ENCODE data around the gene FBXW10B.
"Not testable (repeated sequence)": the region's sequence is repeated elsewhere in the genome, so short reads cannot be mapped to it uniquely, and the experiment has no call there.

The FBXW10B gene

DNA sequence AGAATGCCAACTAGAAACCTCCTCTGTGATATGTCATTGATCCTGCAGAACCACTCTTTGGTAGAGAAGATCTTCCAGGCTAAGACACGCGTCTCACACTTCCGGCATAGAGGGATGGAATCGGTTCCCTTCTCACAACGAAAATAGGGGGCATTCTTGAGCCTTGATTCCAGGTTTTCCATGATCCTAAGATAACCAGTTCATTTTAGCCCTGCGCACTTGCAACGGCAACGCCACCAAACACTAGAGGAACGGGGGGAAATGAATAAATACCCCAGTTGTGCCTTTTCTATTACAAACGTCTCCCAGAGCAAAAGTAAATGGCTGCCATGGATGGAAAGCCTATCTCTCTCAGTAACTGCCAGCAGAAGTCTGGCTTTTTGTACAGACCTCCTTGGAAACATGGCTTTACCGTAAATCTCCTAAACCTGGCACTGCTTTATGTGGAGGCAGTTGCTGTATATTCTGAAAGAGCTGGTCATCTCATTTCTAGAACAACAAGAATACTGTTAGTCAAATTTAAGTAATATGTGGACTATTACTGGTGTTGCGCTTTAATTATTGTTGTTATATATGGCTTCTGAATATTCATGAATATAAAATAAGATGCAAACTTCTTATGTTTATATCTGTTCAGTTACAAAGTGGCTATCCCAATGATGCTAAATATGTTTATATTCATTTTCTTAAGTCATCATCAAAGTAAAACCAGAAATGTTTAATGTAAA is at the start of gene FBXW10B:
Gene FBXW10B, minus strand, starts transcription at position 374 of the 728 bp plus-strand sequence. Its CDS starts 192 bp downstream, at position 182.
- not testable (repeated sequence) for DNase-seq

GRCh38 chr17:15663691-15664090 is 44.2 kb upstream of the FBXW10B start:
- no peak for DNase-seq

DNA sequence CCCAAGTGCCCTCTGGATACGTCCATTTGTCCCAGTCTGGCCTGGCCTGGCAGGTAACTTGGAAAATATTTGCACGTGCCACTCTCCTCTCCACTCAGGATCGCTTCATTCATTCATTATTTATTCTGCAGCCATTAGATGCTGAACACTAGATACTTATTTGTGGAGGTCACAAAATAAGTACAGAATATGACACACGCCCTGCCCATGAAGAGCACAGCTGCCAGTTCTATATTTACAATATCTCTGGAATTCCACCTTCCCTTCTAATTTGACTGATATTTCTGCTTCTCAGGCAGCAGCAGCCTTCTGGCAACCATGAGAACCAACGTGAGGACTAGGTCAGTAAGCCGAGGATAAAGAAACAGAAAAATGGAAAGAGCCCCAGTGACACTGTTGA is 43.7 kb upstream of the FBXW10B start:
- DNase-seq: no peak

- no peak for DNase-seq
Observed at GRCh38 chr17:15662681-15663080, 43.2 kb upstream of the FBXW10B start.

- DNase-seq: no peak
Observed at GRCh38 chr17:15660077-15660476, 40.6 kb upstream of the FBXW10B start.

GRCh38 chr17:15659663-15660062 is 40.2 kb upstream of the FBXW10B start:
- no peak for DNase-seq

DNA sequence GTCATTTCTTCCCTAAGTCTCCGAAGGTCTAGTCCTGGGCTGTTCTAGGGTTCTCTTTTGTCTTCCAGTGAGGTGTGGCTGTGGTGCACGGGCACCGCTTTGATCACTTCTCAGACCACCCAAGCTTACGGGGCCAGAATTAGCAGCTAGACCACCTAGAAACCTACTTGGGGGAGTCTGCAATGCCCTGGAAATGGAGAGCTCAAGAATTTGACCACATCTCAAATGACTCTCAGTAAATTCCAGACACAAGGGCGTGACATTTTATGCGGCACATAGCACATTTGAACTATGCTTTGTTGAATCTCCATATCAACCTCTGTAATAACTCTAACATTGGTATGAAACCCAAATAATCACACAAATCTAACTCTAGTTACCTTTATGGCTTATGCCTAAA is 39.7 kb upstream of the FBXW10B start:
- DNase-seq: no peak

GRCh38 chr17:15658296-15658695 is 38.8 kb upstream of the FBXW10B start:
- DNase-seq: no peak

- no peak for DNase-seq
Observed at GRCh38 chr17:15657868-15658267, 38.4 kb upstream of the FBXW10B start.

GRCh38 chr17:15654886-15655561 is 35.5 kb upstream of the FBXW10B start:
- no peak for DNase-seq

DNA sequence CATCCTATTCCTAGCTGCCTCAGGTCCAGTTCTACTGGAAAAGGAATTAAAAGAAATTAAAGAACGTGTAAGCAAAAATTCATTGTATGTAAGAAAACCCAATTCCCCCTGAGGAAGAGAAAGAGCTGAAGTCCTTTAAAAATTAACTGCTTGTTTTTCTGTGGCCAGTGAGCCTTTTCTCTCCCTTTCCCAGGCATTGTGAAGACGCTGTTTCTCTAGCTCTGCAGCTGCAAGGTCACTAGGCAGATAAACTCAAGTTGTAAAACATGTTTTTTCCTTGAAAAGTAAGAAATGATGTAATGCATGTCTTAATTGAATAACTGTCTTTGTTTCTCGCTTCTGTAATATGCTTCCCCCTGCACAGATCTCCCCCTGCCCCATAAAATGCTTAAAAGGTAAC is 34.9 kb upstream of the FBXW10B start:
- not testable (repeated sequence) for DNase-seq

DNA sequence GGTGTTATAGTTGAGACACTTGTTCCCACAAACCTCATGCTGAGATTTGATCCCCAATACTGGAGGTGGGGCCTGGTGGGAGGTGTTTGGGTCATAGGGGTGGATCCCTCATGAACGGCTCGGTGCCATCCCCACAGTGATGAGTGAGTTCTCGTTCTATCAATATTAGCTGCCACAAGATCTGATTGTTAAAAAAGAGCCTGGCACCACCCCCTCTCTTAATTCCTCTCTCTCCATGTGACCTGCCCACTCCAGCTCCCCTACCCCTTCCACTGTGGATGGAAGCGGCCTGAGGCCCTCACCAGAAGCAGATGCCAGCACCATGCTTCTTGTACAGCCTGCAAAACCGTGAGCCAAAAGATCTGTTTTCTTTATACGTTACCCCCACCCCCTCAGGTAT is 33.5 kb upstream of the FBXW10B start:
- DNase-seq: no peak

DNA sequence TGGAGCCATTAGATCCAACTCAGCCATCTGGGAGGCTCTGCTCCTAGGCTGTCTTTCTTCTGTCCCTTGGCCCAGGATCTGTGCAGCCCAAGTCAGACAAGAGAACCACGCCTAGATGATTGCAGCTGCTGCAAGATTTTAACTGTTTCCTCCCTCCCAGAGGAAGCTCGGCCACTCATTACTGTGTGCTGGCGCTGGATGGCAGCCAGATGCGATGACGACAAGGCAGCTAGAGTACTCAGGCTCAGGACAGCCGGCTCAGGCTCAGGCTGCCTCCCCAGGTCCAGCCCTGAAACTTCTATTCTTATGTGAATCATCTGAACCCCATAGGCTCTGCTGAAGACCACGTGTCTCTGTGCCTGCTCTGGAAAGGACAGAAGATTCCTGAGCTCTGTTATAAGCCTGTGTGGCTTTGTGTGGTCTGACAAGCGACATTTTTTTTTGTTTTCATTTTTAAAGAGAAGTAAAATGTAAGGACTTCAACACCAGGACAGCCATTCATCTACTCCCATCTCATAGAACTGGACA is 32.1 kb upstream of the FBXW10B start:
- peak; percentile 46 for DNase-seq

GRCh38 chr17:15650741-15651582 is 31.5 kb upstream of the FBXW10B start:
- no peak for DNase-seq

DNA sequence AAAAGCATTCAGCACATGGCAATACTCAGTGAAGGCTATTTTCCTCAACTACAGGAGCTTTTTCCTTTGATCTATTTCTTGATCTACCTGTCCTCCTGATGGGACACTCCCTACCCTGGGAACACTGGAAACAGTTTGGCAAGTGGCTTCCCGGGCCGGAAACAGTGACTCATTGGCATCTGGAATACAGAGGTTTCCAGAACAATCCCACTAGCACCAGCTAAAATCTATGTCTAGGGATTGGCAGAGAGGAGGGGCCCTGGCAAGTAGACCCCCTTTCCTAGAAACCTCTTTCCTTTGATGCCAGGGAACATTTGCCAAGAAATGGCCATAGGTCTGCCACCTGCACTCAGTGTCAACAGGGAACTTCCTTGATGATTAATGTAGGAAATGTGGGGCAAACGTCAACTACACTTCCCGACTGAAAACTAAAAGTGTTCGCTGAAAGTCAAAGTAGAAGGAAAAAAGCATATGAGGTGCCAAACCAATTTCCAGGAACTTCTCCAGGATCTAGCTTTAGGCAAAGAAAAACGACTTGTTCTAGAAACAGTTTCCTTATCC is 30.4 kb upstream of the FBXW10B start:
- DNase-seq: no peak

- DNase-seq: no peak
Observed at GRCh38 chr17:15648386-15648785, 28.9 kb upstream of the FBXW10B start.

GRCh38 chr17:15645942-15646312 is 26.4 kb upstream of the FBXW10B start:
- DNase-seq: not testable (repeated sequence)

DNA sequence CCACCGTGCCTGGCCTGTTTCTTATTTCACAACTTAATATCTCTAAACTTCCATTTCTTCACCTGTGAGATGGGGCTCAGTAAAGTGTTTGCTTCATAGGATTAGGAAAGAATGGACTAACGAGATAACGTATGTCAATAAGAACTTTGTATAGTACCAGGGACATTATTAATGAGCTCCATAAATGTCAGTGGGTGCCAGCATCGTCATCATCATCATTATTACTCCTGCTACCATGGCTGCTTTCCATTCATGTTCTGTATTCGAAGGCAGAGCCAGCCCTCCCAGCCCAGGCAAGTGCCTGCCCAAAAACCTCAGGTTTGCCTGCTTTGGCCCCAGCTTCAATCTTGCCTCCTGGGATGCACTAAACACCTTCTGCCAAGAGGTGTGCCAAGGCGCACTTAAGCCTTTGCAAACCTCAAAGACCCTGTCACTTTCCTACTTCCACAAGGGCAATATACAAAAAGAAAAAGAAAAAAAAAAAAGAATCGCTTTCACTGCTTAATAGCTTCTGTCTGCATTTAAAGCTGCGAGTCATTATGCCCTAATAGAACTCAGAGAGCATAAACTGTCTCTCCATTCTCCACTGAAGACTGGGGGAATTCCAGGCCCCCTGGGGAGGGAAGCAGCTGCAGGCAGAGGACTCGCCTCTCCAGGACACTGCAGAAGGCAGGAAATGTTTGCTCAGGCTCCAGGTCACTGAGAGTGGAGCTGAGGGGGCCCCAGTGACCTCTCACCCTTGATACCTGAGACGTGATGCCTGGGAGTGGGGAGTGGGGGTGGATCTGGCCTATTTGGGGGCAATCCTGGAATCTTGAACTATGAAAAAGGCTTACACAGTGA is 25.8 kb upstream of the FBXW10B start:
- DNase-seq: not testable (repeated sequence)

GRCh38 chr17:15642505-15643251 is 23.2 kb upstream of the FBXW10B start:
- DNase-seq: not testable (repeated sequence)

DNA sequence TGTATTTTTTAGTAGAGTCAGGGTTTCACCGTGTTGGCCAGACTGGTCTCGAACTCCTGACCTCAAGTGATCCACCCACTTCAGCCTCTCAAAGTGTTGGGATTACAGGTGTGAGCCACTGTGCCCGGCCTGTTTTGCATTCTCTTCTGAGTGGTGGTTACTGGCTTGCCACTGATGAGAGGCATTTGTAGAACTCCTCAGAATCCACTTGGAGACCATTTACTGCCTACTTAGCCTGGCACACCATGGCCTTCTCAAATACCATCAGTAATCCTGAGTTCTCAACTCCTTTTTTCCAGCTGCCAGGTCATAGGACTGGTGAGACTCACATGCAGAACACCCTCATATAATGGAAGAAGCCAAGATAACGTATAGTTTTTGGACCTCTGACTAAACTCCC is 22.5 kb upstream of the FBXW10B start:
- DNase-seq: not testable (repeated sequence)

DNA sequence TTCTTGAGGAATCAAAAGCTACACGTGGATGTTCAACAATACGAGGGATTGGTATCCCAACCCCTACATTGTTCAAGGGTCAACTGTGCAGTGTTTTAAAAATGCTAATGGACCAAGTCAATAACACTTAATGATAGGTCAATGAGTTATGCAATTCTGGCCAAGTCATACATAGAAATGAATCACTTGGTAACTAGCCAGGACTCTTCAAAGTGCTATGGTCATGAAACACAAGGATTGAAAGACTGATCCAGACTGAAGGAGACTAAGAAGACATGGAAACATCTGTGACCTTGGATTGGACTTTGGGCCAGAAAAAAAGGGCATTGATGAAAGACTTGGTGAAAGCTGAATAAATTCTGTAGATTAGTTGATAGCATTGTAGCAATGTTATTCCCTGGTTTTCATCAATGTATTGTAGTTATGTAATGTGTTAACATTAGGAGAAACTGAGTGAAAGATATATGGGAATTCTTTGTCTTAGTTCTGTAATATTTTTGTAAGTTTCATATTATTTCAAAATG is 11.5 kb upstream of the FBXW10B start:
- DNase-seq: not testable (repeated sequence)
